Activated T-cell treated with anti-CD3 and anti-CD28 coated beads, Interleukin-2, amount 50 U/mL, for 72 hours (primary cell): ENCODE results near the gene IFNG-AS1. TPM values are rescaled to one million over a fixed set of nuclear protein-coding genes. Genes with fewer than 3 reads are reported as not detected.

Experiments used
- ATAC-seq, 2 donors: fragments of 150-1000 bp; cut with Tn5 transposase; replicated peaks in 1 of 2; 2 replicates each; pipeline ENCODE4 v1.10.0; 2021; ENCODE audit warnings: moderate library complexity in 2 of 2, mild to moderate bottlenecking in 1 of 2
- DNase-seq, 2 donors: peaks; one replicate each; pipeline ENCODE4 v3.0.0; 2021 to 2022; ENCODE audit warnings: mixed read lengths in 1 of 2
- H3K27ac Mint-ChIP-seq: one replicate; pipeline ENCODE4 v1.8.0; 2022; ENCODE audit warnings: mild to moderate bottlenecking, moderate library complexity, mixed read lengths
- H3K27me3 Mint-ChIP-seq: one replicate; pipeline ENCODE4 v1.8.0; 2022; ENCODE audit warnings: low read depth, mixed read lengths
- H3K36me3 Mint-ChIP-seq, 2 donors: one replicate each; pipeline ENCODE4 v1.8.0; 2022; ENCODE audit warnings: mixed read lengths in 2 of 2, mild to moderate bottlenecking in 1 of 2; ENCODE audit not compliant: insufficient read depth in 2 of 2
- H3K4me1 Mint-ChIP-seq: one replicate; pipeline ENCODE4 v1.8.0; 2022; ENCODE audit warnings: low read depth, mixed read lengths
- H3K4me3 Mint-ChIP-seq, 2 donors: one replicate each; pipeline ENCODE4 v1.8.0; 2022; ENCODE audit warnings: mild to moderate bottlenecking in 2 of 2, mixed read lengths in 2 of 2, moderate library complexity in 2 of 2
- H3K9me3 Mint-ChIP-seq, 2 donors: one replicate each; pipeline ENCODE4 v1.8.0; 2022; ENCODE audit warnings: mixed read lengths in 2 of 2
- total RNA-seq, 2 donors: library from RNA; stranded (reverse); gene quantifications; one replicate each; pipeline ENCODE4 v1.2.3, GENCODE V29; 2022

The IFNG-AS1 gene
- total RNA-seq, 2 donors from 2014 or later = not detected

DNA sequence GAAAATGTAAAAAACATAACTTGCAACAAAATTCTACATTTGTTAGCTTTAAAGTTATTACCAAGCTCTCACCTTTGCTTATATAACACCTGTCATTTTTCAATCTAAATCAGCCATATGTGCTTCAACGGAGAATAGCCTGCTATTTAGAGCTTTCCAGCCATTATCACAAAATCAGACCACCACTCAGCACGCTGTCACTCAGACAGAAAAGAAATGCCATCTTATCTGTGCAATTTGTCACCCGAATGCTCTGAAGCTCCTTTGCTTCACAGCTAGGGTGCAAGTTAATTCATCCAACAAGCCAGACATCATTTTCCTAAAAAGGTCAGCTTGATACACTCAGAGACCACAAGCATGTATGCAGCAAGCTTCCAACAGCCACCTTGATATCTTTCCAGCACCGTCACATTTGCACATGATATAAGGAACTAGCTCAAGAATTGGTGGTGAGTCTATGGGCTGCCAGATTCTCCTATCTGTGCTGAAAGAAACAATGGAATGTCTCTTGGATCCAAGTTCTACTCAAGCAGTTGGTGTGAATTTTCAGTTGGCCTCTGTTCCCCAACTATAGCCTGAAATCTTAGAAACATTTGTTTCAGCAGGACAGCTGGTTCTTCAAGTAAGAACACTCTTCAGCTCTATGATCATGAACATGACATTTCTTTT is 20.0 kb upstream of the IFNG-AS1 start:
- no peak for ATAC-seq
- Mint-ChIP-seq H3K27me3 (no peaks in the 10 kb centered on the region), H3K4me3 (no peak overlapping the region), H3K9me3 (peaks cover 1 to 2% of the 10 kb centered on the region in 2 donors), H3K27ac (no peak overlapping the region), H3K36me3 (no peaks in the 10 kb centered on the region), H3K4me1 (no peaks in the 10 kb centered on the region)
- no peak for DNase-seq

DNA sequence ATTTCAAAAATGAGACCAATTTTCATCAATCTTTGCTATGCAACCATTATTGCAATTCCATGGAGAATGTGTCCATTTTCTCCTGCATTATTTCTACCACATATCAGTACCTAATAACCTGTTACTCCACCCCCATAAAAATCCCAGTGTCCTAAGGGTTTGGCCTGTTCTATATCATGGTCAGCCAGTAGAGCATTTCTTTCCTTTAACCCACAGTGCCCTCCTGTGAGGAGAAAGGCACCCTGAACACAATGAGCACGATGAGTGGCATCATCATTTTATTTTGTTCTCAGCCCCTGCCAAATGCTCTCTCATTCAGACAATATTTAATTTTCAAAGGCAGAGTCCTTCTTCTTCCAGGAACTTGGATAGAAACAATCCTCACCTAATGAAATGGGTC is 11.6 kb upstream of the IFNG-AS1 start:
- DNase-seq (no peak), ATAC-seq (no peak)
- no peaks in the 10 kb centered on the region for H3K4me1 Mint-ChIP-seq
- H3K27ac Mint-ChIP-seq = no peak overlapping the region
- H3K36me3 Mint-ChIP-seq = peaks cover 0 to 2% of the 10 kb centered on the region in 2 donors
- H3K27me3 Mint-ChIP-seq = peaks cover 5% of the 10 kb centered on the region
- peaks cover 1 to 2% of the 10 kb centered on the region in 2 donors for H3K9me3 Mint-ChIP-seq
- H3K4me3 Mint-ChIP-seq = no peak overlapping the region

DNA sequence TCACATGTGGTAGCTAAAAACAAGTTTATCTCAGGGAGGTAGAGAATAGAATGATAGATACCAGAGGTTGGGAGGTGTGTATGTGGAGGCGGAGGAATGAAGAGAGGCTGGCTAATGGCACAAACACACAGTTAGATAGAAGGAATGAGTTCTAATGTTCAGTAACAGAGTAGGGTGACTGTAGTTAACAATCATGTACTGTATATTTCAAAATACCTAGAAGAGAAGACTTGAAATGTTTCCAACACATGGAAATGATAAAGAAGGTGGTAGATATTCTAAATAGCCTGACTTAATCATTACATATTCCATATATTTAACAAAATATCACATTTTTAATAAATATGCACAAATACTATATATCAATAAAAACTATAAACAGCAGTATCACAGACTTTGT is 8.9 kb upstream of the IFNG-AS1 start:
- ATAC-seq = no peak
- DNase-seq = no peak
- no peaks in the 10 kb centered on the region for H3K9me3 Mint-ChIP-seq
- no peak overlapping the region for H3K27ac Mint-ChIP-seq
- H3K36me3 Mint-ChIP-seq = peaks cover 0 to 2% of the 10 kb centered on the region in 2 donors
- H3K27me3 Mint-ChIP-seq = peaks cover 5% of the 10 kb centered on the region
- no peaks in the 10 kb centered on the region for H3K4me1 Mint-ChIP-seq
- H3K4me3 Mint-ChIP-seq = no peak overlapping the region

DNA sequence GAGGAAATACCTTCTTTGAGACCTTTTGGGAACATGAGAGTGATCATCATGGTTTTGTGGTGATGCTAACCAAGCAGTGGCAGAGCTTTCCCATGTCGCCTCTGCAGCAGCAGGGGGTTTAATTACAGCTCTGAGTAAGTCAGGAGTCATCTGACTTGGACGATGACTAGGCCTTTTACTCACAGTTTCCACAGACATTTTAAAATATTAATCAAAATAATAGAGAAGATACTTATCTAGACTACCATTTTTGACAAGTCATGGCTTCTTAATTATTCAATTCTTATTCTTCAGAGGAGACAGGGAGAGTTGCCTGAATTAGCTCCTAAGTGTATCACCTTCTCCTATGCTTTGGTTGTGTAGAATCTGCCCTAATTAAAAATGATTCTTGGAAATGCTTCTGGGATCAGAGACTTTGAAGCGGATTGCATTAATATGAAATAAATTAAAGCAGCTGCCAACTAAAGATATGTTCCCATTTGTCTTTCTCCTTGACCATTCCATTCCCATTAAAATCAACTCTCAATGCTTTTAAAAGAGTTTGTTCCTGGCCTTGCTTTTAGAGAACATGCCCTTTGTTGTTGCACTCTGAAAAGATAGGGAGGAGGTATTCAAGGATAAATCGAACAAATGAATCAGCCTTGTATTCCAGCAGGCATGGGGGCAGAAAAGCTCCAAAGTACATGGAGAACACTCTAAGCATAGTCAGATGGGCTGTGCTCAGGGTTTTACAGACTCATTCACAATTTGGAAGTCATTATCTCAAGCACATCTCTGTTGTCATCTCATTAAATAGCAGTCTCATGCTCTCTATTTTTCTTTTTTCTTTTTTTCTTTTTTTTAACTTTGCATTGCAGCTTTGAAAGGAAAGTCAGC is 7.7 kb upstream of the IFNG-AS1 start:
- ATAC-seq = no peak
- no peak for DNase-seq
- Mint-ChIP-seq H3K4me3 (no peak overlapping the region), H3K9me3 (peaks cover 0 to 3% of the 10 kb centered on the region in 2 donors), H3K27ac (no peak overlapping the region), H3K4me1 (no peaks in the 10 kb centered on the region), H3K36me3 (peaks cover 0 to 2% of the 10 kb centered on the region in 2 donors), H3K27me3 (peaks cover 5% of the 10 kb centered on the region)

DNA sequence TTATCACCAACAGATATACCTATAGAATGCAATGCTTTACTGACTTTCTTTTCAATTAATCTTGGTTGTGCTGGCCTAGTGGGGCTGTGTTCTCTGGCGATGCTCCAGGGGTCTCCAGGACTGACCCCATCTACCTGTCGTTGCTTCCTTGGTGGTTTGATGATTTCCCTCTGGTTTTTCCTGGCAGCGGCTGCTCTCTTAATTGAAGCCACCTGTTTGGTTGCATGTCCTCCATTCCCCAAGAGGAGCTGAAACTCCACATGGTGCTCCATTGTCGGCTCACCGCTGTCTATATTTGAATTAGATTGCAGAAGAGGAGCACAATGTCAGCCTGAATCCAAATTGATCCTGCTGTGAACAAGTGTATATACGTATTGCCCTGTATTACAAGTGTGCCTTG is 7.1 kb upstream of the IFNG-AS1 start:
- H3K4me3 Mint-ChIP-seq = no peak overlapping the region
- H3K36me3 Mint-ChIP-seq = peaks cover 0 to 2% of the 10 kb centered on the region in 2 donors
- peaks cover 0 to 3% of the 10 kb centered on the region in 2 donors for H3K9me3 Mint-ChIP-seq
- ATAC-seq = no peak
- DNase-seq = no peak
- H3K4me1 Mint-ChIP-seq = no peaks in the 10 kb centered on the region
- peaks cover 5% of the 10 kb centered on the region for H3K27me3 Mint-ChIP-seq
- H3K27ac Mint-ChIP-seq = no peak overlapping the region

DNA sequence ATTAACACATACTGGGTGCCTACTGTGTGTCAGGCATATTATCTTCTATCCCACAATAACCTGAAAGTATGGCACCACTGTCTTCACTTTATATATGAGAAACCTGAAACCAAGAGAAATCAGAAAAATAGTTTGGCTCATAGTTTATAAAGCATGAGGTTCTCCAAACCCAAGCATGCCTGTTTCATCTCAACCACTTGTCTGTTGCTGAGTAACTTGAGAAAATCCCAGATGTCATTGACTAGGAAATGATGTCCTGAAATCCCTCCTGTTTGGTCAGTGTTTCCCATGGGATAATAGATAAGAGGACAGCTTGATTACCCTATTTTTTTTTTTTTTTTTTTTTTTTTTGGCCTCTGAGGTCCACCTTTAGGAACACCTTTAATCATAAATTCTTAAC is 2.6 kb upstream of the IFNG-AS1 start:
- Mint-ChIP-seq H3K4me1 (peaks cover 29% of the 10 kb centered on the region), H3K27ac (no peak overlapping the region), H3K36me3 (peaks cover 0 to 4% of the 10 kb centered on the region in 2 donors), H3K4me3 (no peak overlapping the region), H3K27me3 (peaks cover 6% of the 10 kb centered on the region), H3K9me3 (peaks cover 0 to 10% of the 10 kb centered on the region in 2 donors)
- no peak for DNase-seq
- ATAC-seq = no peak

DNA sequence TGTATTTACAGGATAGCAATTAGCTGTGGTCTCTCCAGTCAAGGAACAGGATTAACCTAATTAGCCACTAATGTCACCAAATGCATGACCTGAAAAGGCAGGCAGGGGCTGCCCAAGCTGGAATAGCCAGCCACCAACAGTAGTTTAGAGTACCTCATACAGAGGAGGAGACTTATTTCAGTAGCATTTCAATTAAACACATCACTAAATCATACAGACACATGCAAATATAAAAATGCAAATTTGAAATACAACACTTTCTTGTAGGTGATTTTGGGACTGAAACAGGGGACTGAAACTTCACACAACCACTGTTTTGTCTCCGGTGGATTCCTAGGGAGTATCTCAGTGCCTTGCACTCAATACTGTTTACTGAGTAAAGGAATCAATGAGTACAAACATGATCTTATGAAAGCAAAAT is 636 bp upstream of the IFNG-AS1 start:
- DNase-seq = no peak

DNA sequence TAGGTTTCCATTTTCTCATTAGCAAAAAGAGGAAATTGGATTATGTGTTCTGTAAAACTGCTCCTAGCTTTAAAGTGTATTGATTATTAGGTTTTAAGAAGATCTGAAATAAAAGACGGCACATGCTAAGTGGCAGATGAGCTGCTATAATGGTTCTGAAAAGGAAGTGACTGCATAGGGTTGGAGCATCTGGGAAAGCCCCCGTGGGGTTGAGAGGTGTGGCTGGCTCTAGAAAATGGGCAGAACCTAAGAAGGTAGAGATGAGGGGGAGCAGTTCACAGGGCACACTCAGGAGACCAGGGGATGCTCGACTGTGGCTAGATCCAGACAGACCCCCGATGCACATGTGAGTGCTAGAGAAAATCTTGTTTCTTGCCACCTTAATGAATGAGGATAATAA is 1.9 kb downstream of the IFNG-AS1 start:
- peaks cover 0 to 4% of the 10 kb centered on the region in 2 donors for H3K36me3 Mint-ChIP-seq
- H3K4me1 Mint-ChIP-seq = peaks cover 33% of the 10 kb centered on the region
- DNase-seq = peak; percentile 40 to 45
- peak overlapping the region; percentile 6 to 37 for H3K4me3 Mint-ChIP-seq
- H3K9me3 Mint-ChIP-seq = peaks cover 0 to 7% of the 10 kb centered on the region in 2 donors
- ATAC-seq = peak; percentile 87 to 91
- H3K27ac Mint-ChIP-seq = peak overlapping the region; percentile 36
- H3K27me3 Mint-ChIP-seq = peaks cover 6% of the 10 kb centered on the region

More for the DNA sequence above, 636 bp upstream of the IFNG-AS1 start:
- Mint-ChIP-seq H3K4me3 (peak overlapping the region; percentile 2 to 32), H3K27me3 (peaks cover 6% of the 10 kb centered on the region), H3K27ac (no peak overlapping the region), H3K9me3 (peaks cover 0 to 10% of the 10 kb centered on the region in 2 donors), H3K36me3 (peaks cover 0 to 4% of the 10 kb centered on the region in 2 donors), H3K4me1 (peaks cover 30% of the 10 kb centered on the region)
- ATAC-seq = peak; percentile 58 to 65

DNA sequence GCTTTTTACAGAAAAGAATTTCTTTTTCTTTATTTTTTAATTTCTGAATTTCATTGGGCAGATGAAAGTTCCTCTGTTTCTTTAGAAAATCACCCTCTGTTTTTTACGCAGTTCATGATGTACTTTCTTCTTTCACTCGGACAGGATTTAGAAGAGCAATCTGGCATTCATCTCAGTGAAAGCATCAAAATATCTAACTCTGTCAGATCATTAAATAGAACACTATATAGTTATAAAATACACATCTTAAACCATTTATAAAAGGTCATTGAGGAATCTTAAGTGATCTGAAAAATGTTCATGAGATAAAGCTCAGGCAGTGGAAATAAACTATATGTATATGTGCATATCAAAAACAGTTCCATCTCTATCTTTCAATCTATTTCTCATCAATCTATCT is 3.9 kb downstream of the IFNG-AS1 start:
- peaks cover 40% of the 10 kb centered on the region for H3K4me1 Mint-ChIP-seq
- H3K27me3 Mint-ChIP-seq = no peaks in the 10 kb centered on the region

DNA sequence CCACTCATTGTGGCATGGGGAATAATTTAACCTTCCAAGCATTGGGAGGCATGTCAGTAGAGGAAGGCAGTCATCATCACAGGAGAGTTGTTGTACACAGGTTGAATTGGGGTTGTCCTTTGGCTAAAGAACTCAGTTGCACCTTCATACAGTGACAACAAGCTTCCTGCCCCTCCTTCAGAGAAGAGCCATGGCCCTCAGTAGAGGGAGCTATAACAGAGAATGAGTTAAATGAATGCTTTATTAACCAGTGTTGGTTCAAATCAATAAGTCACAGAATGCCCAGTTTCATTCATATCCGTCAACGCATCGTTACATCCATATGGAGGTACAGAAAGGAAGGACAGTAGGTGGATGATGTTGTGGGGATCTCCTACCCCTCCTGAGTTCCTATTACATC is 4.8 kb downstream of the IFNG-AS1 start:
- no peaks in the 10 kb centered on the region for H3K27me3 Mint-ChIP-seq
- DNase-seq (no peak), ATAC-seq (no peak)
- no peak overlapping the region for H3K4me3 Mint-ChIP-seq
- no peaks in the 10 kb centered on the region for H3K9me3 Mint-ChIP-seq
- H3K27ac Mint-ChIP-seq = no peak overlapping the region
- H3K36me3 Mint-ChIP-seq = no peaks in the 10 kb centered on the region
- H3K4me1 Mint-ChIP-seq = peaks cover 37% of the 10 kb centered on the region

More for the DNA sequence above, 3.9 kb downstream of the IFNG-AS1 start:
- DNase-seq (no peak), ATAC-seq (no peak)
- Mint-ChIP-seq H3K27ac (no peak overlapping the region), H3K9me3 (no peaks in the 10 kb centered on the region), H3K4me3 (no peak overlapping the region), H3K36me3 (no peaks in the 10 kb centered on the region)

DNA sequence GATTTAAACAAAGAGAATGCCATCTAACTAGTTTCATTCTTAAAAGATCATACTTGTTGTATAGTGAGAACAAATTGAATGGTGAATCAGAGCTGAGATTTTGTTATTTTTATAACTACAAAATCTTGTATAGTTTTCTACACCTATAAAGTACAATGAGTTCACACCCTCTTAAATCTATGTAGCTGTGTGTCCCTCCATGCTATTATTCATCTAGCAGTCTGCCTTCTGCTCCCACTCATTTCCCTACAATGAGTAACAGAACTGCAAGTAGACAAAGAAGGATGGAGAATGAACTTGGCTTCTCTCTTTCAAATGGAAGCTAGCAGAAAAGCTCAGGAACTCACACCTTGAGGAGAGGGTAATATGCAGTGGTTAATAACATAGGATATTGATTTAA is 7.1 kb downstream of the IFNG-AS1 start:
- no peaks in the 10 kb centered on the region for H3K36me3 Mint-ChIP-seq
- H3K4me3 Mint-ChIP-seq = no peak overlapping the region
- ATAC-seq (no peak), DNase-seq (no peak)
- H3K9me3 Mint-ChIP-seq = no peaks in the 10 kb centered on the region
- H3K27me3 Mint-ChIP-seq = no peaks in the 10 kb centered on the region
- H3K4me1 Mint-ChIP-seq = peaks cover 21% of the 10 kb centered on the region
- no peak overlapping the region for H3K27ac Mint-ChIP-seq

DNA sequence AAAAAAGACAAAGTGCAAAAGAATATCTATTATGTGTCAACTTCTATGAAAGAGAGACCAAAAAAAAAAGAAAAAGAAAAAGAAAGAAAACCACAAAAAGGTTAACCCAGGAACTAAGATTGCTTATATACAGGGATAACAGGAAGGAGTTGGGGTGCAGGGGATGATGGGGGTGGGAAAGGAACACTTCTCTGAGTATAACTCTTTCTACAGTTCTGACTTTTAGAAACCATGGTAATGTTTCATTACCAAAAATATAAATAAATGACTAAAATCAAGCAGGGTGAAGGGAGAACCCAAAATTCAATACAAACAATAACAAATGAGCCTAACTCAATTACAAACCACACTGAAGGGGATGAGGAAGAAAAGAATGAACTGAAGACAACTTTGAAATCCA is 9.1 kb downstream of the IFNG-AS1 start:
- Mint-ChIP-seq H3K36me3 (no peaks in the 10 kb centered on the region), H3K27ac (no peak overlapping the region), H3K4me1 (peaks cover 17% of the 10 kb centered on the region), H3K4me3 (no peak overlapping the region), H3K27me3 (no peaks in the 10 kb centered on the region), H3K9me3 (no peaks in the 10 kb centered on the region)
- ATAC-seq (peak in 1 of 2 donors; percentile 30), DNase-seq (no peak)

DNA sequence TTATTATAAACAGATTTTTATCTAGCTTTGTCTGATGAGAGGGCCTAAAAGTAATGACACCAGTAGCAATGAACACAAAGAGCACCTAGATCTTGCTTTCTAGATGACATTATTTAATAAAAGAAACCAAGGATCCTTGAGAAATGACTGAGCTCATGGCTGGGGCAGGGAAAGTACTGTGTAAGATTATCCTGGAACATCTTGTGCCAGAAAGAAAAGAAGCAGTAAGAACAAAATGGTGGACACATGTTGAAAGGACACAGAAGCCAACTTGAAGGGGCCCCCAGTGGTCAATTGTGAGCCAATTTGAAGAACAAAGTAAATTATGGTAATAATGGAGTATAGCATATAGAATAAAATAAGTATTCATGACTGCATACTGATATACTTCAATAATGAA is 10.0 kb downstream of the IFNG-AS1 start:
- H3K36me3 Mint-ChIP-seq = no peaks in the 10 kb centered on the region
- H3K27ac Mint-ChIP-seq = no peak overlapping the region
- peaks cover 17% of the 10 kb centered on the region for H3K4me1 Mint-ChIP-seq
- no peaks in the 10 kb centered on the region for H3K27me3 Mint-ChIP-seq
- ATAC-seq (no peak), DNase-seq (no peak)
- H3K4me3 Mint-ChIP-seq = no peak overlapping the region
- no peaks in the 10 kb centered on the region for H3K9me3 Mint-ChIP-seq
